Fibroblast of lung (primary cell): ENCODE measurements around the gene SEC61B.

Experiments
- CTCF ChIP-seq, 2 donors: IDR thresholded peaks in 1 of 2; conservative IDR thresholded peaks in 1 of 2; 1 replicate in 1 of 2; 2 replicates in 1 of 2; pipeline ENCODE4 v1.5.1; 2011 to 2012; ENCODE audit warnings: low read length in 2 of 2, control low read depth in 1 of 2, inconsistent platforms in 1 of 2, low read depth in 1 of 2, mild to moderate bottlenecking in 1 of 2
- EZH2 ChIP-seq: IDR thresholded peaks from 2 replicates; pipeline ENCODE4 v1.5.1; 2012; ENCODE audit warnings: low read length, control low read depth, mild to moderate bottlenecking; ENCODE audit errors: missing control alignments

GRCh38 chr9:99180662-99181061, 41.4 kb upstream of the SEC61B start:
- TF ChIP-seq CTCF (conservative IDR thresholded peaks at IDR 0.05 in 1 of 2, IDR thresholded peaks at IDR 0.05 in 1 of 2; ENCODE audit: low read depth in 1 of 2, low read length in 2 of 2) (no peak), EZH2 (no peak)
